Heart left ventricle (tissue), 13 donors: Measurements from ENCODE around the gene TRAF3.

Experiments
- CTCF ChIP-seq, 12 donors: fragments of 200-600 bp; sonication (generic) in 4 of 12; IDR thresholded peaks; one replicate each; pipeline versions ENCODE4 v1.5.0 to v1.8.0; 2018 to 2022; ENCODE audit warnings: antibody characterized with exemption in 12 of 12, mild to moderate bottlenecking in 5 of 12
- POLR2A ChIP-seq, 2 donors: fragments of 450-650 bp; IDR thresholded peaks; one replicate each; pipeline ENCODE4 v1.6.1; 2017; ENCODE audit warnings: antibody characterized with exemption in 2 of 2, mild to moderate bottlenecking in 2 of 2, moderate library complexity in 2 of 2
- donor health status: ischemic (EF 13 %, LVEDD 7.1; RV severe dilation, severe dysfunction).
- donor health status: DM: no; HTN: yes; CAD: no.
- donor health status: DM: no; HTN: no; CAD: no.
- donor health status: ischemic (EF 25% LVEDD 6.9; RV normal size, moderate dysfunction).
- donor health status: ischemic (EF 25% LVEDD 5.7; RV mildly dilated, moderate dysfunction).
- donor health status: ischemic (EF 35%, LVEDD 5.7; RV mildly dilated, moderate dysfunction).
- donor health status: nonischemic (EF 11% LVEDD 7.7; RV severe dilation, severe dysfunction).
- donor health status: DM: yes; HTN: yes; CAD: no.
- donor health status: PGD.
- donor health status: ischemic (EF 29% LVEDD 5.4; RV normal size, mild dysfunction).
- donor health status: nonischemic (EF 23%, LVEDD 6.1; RV moderate dilation, normal function).

- TF ChIP-seq CTCF (IDR thresholded peaks at IDR 0.05), result no peak
- no peak for TF ChIP-seq POLR2A (IDR thresholded peaks at IDR 0.05)
Measured at GRCh38 chr14:102918438-102918837, 141.2 kb downstream of the TRAF3 start.
